Testis (tissue), 3 donors: ENCODE measurements around the gene CPEB4. TPM values are rescaled to one million over a fixed set of nuclear protein-coding genes. Genes with fewer than 3 reads are reported as not detected.

Experiments used
- DNase-seq: peaks from one replicate; pipeline ENCODE4 v3.0.0-alpha.2; 2019
- H3K27ac ChIP-seq, 2 donors: fragments of 200-600 bp; sonication (generic); one replicate each; pipeline ENCODE4 v1.5.1; 2019
- H3K27me3 ChIP-seq: fragments of 200-600 bp; sonication (generic); one replicate; pipeline ENCODE4 v1.5.1; 2019
- H3K36me3 ChIP-seq: fragments of 200-600 bp; sonication (generic); one replicate; pipeline ENCODE4 v1.5.1; 2017; ENCODE audit warnings: low read depth; ENCODE audit errors: missing control alignments
- H3K4me1 ChIP-seq: fragments of 200-600 bp; sonication (generic); one replicate; pipeline ENCODE4 v1.5.1; 2019
- H3K4me3 ChIP-seq, 2 donors: fragments of 200-600 bp; sonication (generic); one replicate each; pipeline ENCODE4 v1.5.1; 2017 to 2019
- H3K9me3 ChIP-seq: fragments of 200-600 bp; sonication (generic); one replicate; pipeline ENCODE4 v1.5.1; 2017
- CTCF ChIP-seq, 3 experiments: fragments of 450-650 bp in 2 of 3; fragments of 200-600 bp in 1 of 3; sonication (generic) in 1 of 3; IDR thresholded peaks; one replicate each; pipeline ENCODE4 v1.5.1; 2016 to 2019; ENCODE audit warnings: antibody characterized with exemption in 3 of 3, mild to moderate bottlenecking in 2 of 3, moderate library complexity in 1 of 3
- POLR2A ChIP-seq: fragments of 450-650 bp; IDR thresholded peaks from one replicate; pipeline ENCODE4 v1.6.1; 2017; ENCODE audit warnings: antibody characterized with exemption, mild to moderate bottlenecking, moderate library complexity
- WGBS, 2 donors: methylation state at CpG; one replicate each; pipeline ENCODE4 v1.1.5; 2018; 5-methylcytosine and 5-hydroxymethylcytosine counted together
- intact Hi-C: fragments of 100-400 bp; cut with DNase I; formaldehyde crosslinking; loops from one replicate; pipeline ENCODE4 v1.15.1; 2023; ENCODE audit warnings: low total_unique reads
- polyA plus RNA-seq: library from polyadenylated mRNA; stranded (reverse); fragments of 350-450 nt; fragmentation: Illumina TruSeq; extraction: RNeasy Lipid Tissue Mini Kit (QIAGEN cat#74804); gene quantifications from one replicate; pipeline ENCODE4 v1.2.3, GENCODE V29; 2014; ENCODE audit warnings: low read depth, low replicate concordance; ENCODE audit not compliant: insufficient read depth
- total RNA-seq, 2 donors: library from RNA; depleted of rRNA; stranded (reverse); fragments of >200 nt; gene quantifications; one replicate each; pipeline ENCODE4 v1.2.3, GENCODE V29; 2016

Gene CPEB4
- total and polyA plus RNA-seq, 3 donors from 2014 or later: 29.4 to 64.4 (median 52.9) TPM

- Histone ChIP-seq H3K4me3 (no peak overlapping the region), H3K36me3 (no peaks in the 10 kb centered on the region), H3K27me3 (no peaks in the 10 kb centered on the region), H3K4me1 (peaks cover 5% of the 10 kb centered on the region), H3K27ac (no peak overlapping the region), H3K9me3 (no peaks in the 10 kb centered on the region)
- intact Hi-C loops: no loop called here
- no peak for TF ChIP-seq CTCF (IDR thresholded peaks at IDR 0.05)
- TF ChIP-seq POLR2A: no peak
- 79 to 81% methylated on average over 4 of the region's 4 CpGs for WGBS, 2 donors
- DNase-seq: no peak
Observed at GRCh38 chr5:173896631-173897030, 8.5 kb downstream of the CPEB4 start.

DNA sequence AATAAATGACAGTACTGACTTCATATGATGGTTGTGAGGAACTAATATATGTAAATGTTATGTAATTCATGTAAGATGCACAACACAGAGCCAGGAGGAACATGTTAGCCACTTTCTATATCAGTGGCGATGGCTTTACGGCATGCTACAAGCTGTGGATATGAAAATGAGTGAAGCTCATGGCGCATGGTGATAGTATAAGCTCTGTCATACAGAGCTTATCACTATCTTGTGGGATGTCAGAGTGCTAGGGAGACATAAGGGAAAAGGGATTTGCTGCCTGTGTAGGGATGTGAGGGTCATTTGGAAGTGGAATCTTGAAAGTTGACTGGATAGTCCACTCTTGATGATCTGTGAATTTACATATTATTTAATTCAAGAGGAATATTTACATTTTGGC lies 13.6 kb downstream of the CPEB4 start:
- intact Hi-C loops: no loop called here
- no peaks in the 10 kb centered on the region for H3K36me3 ChIP-seq
- WGBS, 2 donors: 95 to 97% methylated on average over 3 of the region's 3 CpGs
- no peak for TF ChIP-seq POLR2A
- no peak for TF ChIP-seq CTCF (IDR thresholded peaks at IDR 0.05)
- H3K27ac ChIP-seq: peak overlapping the region in 1 of 2 donors; percentile 27
- no peaks in the 10 kb centered on the region for H3K4me1 ChIP-seq
- H3K27me3 ChIP-seq: no peaks in the 10 kb centered on the region
- no peaks in the 10 kb centered on the region for H3K9me3 ChIP-seq
- no peak for DNase-seq
- H3K4me3 ChIP-seq: no peak overlapping the region

DNA sequence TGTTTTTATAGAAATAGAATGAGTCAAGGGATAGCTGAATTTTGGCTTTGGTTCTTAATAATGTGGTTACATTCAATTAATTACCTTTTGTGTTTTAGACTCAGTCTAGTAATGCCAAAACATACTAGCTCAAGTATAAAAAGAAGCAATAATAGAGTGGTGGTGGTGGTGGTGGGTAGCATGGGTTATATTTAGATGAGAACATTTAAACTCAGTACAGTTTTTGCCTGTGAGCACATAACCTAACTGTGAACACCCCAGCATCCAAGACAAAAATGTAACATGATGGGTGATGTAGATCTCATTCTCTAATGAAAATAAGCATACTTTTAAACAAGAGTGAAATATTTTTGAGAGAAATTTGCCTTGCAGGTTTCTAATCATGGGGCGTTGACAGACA lies 14.2 kb downstream of the CPEB4 start:
- Histone ChIP-seq H3K4me1 (no peaks in the 10 kb centered on the region), H3K4me3 (no peak overlapping the region), H3K27ac (peak overlapping the region in 1 of 2 donors; percentile 27), H3K36me3 (no peaks in the 10 kb centered on the region), H3K9me3 (no peaks in the 10 kb centered on the region), H3K27me3 (no peaks in the 10 kb centered on the region)
- intact Hi-C loops: no loop called here
- no peak for DNase-seq
- WGBS, 2 donors: 96 to 98% methylated on average over 1 of the region's 1 CpG
- TF ChIP-seq CTCF (IDR thresholded peaks at IDR 0.05) (no peak), POLR2A (no peak)

DNA sequence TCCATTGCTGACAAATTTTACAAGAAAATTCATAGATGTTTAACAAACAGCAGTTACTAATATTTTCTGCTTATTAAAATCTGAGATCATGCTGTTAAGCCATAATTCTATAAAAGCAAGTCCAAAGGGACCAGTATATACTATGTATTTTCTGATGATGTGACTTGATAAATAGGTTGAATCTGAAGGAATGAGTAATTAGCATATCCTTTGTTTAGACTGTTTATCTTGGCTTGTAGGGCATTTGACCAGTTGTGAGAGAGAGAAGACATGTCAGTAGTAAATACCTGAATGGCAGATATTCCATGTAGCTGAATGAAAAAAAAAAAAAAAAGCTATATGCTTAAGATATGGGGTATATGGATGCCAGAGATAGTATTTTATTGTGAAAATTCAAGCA lies 14.6 kb downstream of the CPEB4 start:
- Histone ChIP-seq H3K36me3 (no peaks in the 10 kb centered on the region), H3K27ac (peak overlapping the region in 1 of 2 donors; percentile 27), H3K27me3 (no peaks in the 10 kb centered on the region), H3K4me3 (no peak overlapping the region), H3K4me1 (no peaks in the 10 kb centered on the region), H3K9me3 (no peaks in the 10 kb centered on the region)
- no peak for DNase-seq
- intact Hi-C loops: no loop called here
- no peak for TF ChIP-seq POLR2A
- TF ChIP-seq CTCF (IDR thresholded peaks at IDR 0.05): no peak

- H3K27ac ChIP-seq: peak overlapping the region in 1 of 2 donors; percentile 7
- no peak for DNase-seq
- TF ChIP-seq POLR2A: no peak
- TF ChIP-seq CTCF (IDR thresholded peaks at IDR 0.05): no peak
- WGBS, 2 donors: 70 to 75% methylated on average over 5 of the region's 5 CpGs
- no peak overlapping the region for H3K4me3 ChIP-seq
- H3K27me3 ChIP-seq: no peaks in the 10 kb centered on the region
- intact Hi-C loops: no loop called here
- no peaks in the 10 kb centered on the region for H3K9me3 ChIP-seq
- no peaks in the 10 kb centered on the region for H3K36me3 ChIP-seq
- H3K4me1 ChIP-seq: peaks cover 3% of the 10 kb centered on the region
Observed at GRCh38 chr5:173903396-173904140, 15.4 kb downstream of the CPEB4 start.
